Limb (tissue), 2 donors: ENCODE results near the gene RBMXL2.

ENCODE experiments used
- DNase-seq, 2 donors: peaks; one replicate each; pipeline ENCODE4 v3.0.0-alpha.2; 2016; ENCODE audit errors: extremely low spot score in 2 of 2

RBMXL2 gene

DNA sequence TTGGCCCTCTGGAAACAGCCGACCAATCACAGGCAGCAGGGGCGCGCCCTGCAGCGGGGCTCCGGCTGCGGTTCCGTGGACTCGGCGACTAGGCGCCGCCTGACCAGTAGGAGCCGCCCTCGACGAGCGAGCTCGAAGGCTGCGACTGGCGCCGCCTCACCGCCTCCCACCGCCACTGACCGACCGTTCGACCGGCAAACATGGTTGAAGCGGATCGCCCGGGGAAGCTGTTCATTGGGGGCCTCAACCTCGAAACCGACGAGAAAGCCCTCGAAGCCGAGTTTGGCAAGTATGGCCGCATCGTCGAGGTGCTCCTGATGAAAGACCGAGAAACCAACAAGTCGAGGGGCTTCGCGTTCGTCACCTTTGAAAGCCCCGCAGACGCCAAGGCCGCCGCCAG, at the start of gene RBMXL2:
RBMXL2 (plus strand) TSS at position 78 of the 400 bp plus-strand sequence; CDS start at position 201, 123 bp downstream.
- no peak for DNase-seq

DNA sequence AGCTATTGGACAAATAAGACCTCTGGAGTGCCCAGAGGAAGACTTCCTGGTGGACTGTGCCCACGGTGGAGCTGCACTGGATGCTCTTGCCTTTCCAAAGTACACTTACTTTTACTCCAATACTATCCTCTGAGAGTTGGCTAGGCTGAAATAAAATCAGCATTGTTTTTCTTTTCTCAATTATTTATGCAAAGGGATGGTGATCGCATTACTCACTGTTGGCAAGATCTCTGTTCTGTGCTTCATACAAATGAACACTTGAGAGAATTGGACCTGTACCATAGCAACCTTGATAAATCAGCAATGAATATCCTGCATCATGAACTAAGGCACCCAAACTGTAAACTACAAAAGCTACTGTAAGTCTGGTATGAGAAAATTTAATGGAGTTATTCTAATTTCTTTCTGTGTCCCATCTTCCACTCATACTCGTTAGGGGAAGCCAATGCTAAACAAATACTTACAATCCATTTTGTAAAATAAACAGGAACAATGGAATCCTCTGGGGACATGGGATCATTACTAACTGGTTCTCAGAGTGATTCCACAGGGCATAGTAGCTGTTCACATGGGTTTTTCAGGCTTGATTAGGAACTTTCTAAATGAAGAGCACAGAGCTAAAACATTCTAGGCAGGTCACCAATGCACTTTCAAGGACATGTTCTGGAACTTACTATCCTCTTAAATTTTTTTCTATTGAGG, 42.2 kb upstream of the RBMXL2 start:
- DNase-seq: no peak

DNA sequence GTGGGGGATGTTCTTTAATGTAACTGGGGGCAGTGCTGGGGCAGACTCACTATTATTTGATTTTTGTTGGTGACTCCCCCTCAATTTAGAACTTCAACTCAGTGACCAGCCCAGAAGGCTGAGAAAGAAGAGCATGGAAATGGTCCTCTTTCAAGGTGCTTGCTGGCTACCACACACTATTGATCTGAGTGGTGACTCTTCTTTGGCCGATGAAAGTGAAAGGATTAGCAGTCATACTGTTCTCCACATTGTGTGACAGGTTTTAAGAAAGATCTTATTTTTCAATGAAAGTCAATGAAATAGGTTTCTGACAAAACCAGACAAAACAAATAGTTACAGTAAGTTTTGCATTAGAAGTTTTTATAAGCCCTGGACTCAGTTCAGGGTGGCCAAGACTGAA, 38.6 kb upstream of the RBMXL2 start:
- no peak for DNase-seq

DNA sequence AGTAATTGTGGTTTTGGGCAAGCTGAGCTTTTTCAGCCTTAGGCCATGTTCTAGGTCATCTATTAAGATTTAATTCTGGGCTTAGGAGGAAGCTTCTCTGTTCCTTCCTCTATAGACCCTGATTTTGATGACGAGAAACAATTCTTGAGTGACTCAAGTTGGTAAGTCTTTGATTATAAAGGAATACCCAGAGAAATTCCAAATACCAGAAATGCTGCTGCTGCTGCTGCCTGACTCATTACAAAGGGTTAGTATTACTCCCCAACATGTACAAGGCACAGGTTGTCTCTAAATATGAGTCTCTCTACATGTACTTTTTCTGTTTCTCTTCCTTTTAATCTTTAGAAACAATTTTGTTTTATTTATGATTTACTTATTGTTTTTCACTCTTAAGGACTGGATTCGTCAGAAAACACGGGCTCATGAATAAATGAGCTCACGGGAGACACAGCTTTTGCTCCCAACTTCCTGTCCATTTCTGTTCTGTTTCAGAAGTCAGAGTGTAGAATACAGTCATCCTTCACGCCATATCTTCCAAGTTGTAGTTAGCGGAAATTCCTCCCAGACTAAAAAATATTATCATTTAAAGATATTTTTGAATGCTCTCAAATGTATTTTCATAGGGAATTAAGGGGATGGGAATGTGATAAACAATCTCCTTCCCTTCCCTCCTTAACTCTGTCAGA, 31.8 kb upstream of the RBMXL2 start:
- no peak for DNase-seq

DNA sequence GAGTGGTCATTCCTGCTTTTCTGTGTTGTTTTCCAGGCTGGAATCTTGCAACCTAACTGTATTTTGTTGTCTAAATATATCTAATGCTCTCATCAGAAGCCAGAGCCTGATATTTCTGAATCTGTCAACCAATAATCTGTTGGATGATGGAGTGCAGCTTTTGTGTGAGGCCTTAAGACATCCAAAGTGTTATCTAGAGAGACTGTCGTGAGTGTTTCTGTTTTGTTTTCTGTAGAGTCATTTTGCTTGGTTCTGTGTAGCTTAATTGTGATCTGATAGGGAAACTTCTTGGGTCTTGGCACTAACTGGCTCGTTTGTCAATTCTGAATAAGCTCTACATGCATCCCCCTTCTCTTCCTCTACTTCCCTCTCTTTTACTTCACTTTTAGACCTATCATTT, 31.2 kb upstream of the RBMXL2 start:
- DNase-seq: no peak

DNA sequence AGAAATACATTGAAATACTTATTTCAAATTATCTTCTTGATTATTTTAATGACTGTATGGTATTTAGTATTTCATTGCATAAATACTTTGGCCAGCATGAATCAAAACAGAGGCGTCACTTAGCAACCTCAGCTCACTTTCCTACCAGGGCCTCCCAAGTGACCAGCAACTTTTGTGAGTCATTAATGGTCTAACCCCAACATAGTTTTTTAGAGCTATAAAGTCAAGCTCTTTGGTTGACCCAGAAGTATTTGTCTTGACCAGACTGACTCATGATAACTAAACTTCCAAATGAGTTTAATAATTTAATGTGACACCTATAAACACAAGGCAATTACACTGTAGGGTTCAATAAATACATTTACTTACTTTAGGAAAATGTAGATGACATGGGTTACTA, 27.9 kb upstream of the RBMXL2 start:
- no peak for DNase-seq

DNA sequence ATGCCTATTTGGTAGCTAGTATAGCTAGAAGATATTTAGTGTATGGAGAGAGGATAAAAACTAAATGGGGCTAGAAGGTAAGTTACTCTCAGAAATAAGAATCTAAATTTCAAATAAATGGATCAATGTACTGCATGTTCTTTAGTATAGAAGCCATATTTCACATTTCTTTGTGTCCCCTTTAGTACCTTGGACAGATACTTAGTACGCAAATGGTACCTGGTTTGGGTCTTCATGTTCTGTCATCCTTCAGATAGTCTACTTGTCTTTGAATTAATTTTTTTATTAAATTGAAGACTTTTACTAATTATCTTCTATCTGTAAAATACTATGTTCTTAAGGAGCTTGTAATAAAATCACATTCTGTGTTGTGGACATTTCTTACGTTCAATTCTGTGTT, 26.3 kb upstream of the RBMXL2 start:
- no peak for DNase-seq

DNA sequence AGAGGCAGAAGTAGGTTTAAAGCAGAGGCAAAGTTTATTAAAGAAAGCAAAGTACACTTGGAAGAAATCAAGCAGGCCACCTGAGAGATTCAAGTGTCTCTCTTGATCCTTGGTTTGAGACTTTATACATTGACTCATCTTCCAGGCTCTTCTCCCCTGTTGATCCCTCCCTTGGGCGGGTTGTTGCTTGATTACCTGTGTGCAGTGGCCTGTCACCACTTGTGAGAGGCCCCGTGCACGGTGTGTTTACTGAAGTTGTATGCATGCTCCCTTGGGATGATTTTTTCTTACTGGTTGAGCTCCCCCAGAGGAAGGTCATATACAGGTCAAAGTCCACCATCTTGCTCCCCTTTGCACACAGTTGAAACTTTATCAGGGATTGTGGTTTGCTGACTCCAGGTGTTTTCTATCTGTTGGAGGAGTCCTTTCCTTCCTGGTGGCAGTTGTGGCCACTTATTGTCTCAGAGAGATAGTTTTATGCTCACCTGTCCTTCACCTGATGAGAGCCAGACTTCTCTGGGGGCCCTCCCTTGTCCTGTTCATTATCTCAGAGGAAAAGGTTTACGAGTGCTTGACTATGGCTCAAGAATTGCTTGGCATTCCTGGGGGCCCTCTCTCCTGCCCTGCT, 16.3 kb upstream of the RBMXL2 start:
- DNase-seq: no peak

DNA sequence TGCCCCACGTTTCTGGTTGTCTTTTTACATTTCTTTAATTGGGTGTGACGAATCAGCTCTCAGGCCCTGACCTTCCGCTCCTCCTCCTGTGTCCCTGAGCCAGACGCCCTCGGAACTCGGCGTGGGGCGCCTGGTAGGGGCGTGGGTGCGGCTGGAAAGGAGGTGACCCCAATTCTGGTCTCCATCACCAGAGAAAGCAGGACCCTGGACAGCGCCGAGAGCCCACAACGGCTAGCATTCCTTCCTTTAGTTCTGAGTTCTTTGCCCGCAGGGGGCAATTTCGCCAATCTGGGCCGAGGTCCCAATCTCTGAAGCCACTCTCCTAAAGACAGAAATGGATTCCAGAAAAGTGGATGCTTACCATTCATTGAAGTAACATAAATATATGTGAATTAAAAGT, 11.7 kb upstream of the RBMXL2 start:
- DNase-seq: peak in 1 of 2 donors; percentile 32

DNA sequence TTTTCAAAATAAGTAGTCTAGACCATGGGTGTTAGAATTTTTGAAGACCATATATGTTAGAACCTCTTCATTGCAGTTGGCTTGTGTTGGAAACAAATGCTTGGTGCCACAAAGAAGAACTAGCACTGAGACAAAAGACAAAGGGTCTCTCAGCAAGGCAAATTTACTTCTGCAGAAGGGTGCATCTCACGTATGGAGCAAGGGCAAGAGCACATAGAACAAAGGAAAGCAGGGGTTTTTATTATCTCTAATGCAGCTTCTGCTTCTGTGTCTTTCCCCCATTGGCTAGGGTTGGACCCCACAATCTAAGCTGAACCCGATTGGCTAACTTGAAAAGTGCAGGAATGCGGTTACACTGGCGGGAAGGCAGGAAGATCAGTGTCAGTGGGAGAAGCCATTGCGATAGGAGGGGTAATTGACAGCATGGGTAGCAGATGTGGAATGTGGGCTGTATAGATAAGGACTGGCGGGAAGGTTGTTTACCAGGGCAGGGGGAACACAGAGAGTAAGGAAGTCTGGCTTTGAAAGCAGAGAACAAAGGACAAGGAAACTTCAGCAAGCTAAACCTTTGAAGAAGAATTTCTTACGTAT, 9.2 kb upstream of the RBMXL2 start:
- DNase-seq: no peak

DNA sequence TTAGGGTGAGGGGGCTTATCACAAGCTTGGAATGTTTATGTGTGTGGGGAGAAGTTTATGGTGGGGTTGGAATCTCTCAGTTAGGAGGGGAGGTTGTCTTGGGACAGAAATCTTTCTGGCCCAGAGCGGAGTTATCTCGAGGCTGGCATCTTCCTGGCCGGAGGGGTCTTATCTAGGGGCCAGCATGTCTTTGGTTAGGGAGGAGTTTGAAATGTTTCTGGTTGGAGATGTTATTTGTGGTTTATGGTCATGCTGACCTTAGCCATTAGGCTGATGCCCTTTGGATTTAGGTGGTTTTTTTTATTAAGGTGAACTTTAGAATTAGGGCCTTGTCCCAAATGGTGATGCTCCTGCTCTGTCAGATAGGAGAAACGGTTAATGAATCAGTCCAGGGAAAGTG, 7.9 kb upstream of the RBMXL2 start:
- DNase-seq: no peak

DNA sequence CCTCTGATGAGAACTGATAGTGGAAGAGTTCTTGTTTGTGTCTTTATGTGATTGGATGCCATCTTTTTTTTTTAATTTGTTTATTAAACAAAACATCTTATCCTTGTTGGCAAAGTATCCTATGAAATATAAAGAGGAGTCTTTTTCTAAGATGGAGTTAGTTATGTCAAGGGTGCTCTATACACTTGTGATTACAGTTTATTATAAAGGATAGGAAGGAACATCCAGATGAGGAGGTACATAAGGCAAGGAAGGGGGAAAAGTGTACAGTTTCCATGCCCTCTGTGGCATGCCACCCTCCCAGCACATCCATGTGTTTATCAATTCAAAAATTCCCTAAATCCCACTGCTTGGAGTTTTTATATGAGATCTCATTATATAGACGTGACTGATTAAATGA, 7.4 kb upstream of the RBMXL2 start:
- no peak for DNase-seq

DNA sequence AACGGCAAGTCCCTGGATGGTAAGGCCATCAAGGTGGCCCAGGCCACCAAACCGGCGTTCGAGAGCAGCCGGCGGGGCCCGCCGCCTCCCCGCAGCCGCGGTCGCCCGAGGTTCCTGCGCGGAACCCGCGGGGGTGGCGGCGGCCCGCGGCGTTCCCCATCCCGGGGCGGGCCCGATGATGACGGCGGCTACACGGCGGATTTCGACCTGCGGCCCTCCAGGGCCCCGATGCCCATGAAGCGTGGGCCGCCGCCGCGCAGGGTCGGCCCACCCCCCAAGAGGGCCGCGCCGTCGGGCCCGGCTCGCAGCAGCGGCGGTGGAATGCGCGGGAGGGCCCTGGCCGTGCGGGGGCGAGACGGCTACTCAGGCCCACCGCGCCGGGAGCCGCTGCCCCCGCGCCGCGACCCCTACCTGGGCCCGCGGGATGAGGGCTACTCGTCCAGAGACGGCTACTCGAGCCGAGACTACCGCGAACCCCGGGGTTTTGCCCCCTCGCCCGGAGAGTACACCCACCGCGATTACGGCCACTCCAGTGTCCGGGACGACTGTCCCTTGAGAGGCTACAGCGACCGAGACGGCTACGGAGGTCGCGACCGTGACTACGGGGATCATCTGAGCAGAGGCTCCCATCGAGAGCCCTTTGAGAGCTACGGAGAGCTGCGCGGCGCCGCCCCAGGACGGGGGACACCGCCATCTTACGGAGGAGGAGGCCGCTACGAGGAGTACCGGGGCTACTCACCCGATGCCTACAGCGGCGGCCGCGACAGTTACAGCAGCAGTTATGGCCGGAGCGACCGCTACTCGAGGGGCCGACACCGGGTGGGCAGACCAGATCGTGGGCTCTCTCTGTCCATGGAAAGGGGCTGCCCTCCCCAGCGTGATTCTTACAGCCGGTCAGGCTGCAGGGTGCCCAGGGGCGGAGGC, 792 bp downstream of the RBMXL2 start:
- no peak for DNase-seq

DNA sequence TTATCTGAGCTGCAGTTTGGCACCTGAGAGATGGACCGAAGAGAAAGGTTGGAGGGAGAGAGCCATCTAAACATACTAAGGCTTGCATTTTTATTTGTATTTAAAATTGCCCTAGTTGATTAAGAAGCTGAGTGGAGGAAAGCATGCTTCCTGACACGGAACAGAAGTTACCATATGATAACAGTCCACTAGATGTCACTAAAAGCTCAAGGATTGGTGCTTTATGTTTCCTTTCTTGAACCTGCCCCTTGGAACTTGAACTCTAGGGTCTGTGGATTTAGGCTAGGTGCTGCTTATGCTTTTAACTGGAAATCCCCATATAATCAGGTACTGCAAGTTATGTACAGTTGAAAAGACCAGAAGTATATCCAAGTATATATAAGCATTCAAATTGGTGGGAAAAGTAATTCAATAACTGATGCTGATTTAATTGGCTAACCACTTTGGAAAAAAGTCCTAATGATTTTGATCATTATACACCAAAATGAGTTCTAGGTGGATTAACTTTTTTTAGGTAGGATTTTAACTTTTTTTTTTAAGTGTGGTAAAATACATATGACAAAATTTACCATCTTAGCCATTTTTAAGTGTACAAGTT, 9.5 kb downstream of the RBMXL2 start:
- DNase-seq: peak in 1 of 2 donors; percentile 66

DNA sequence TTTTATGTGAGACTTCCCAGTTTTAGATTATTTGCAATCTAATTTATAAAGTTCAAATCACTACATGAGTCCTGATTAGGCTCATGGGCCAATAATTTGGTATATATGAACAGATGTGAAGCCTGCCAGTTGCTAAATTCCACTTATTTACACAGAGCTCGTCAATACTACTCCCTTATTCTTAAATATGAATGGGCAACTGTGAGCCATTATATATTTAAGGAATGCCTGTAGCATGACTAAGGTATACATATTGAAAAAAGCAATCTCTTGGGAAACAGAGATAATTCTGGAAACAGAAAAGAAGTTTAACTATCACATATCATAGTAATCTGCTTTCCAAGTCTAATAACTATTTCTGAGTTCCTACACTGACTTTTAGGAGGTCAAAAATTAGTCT, 27.0 kb downstream of the RBMXL2 start:
- no peak for DNase-seq

DNA sequence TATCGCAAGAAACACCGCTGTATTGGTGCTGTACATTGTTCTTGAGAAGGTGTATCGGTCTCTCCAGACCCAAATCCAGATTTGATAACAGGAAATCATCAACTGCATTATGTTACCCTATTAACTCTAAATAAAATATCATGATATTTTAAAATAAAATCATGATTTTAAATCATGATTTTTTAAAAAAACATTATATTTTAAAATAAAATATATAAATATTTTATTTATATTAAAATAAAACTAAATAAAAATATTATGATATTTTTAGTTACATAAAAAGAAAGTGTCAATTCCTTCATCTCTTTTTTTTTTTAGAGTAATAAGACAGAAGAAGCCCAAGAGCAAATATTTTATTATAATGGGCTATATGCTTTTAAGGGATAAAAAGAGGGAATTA, 27.6 kb downstream of the RBMXL2 start:
- no peak for DNase-seq

DNA sequence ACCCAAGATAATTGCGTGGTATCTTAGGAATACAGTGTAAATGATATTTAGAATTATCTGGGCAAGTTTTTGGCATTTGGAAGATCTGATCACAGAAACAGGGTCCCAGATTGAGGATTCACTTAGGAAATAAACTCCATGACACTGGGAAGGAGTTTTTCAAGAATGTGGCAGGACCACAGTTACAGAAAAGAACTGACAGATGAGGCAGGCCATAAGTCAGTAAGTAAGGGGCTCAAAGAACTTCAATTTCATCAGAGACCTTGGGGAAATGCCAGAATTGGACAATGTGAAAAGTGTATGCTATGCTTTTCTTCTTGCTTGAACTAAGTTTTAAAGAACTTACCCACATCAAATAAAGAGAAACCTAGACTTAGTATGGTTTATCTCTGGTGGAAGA, 49.3 kb downstream of the RBMXL2 start:
- DNase-seq: no peak
